ENCODE results near the gene LSAMP.

DNA sequence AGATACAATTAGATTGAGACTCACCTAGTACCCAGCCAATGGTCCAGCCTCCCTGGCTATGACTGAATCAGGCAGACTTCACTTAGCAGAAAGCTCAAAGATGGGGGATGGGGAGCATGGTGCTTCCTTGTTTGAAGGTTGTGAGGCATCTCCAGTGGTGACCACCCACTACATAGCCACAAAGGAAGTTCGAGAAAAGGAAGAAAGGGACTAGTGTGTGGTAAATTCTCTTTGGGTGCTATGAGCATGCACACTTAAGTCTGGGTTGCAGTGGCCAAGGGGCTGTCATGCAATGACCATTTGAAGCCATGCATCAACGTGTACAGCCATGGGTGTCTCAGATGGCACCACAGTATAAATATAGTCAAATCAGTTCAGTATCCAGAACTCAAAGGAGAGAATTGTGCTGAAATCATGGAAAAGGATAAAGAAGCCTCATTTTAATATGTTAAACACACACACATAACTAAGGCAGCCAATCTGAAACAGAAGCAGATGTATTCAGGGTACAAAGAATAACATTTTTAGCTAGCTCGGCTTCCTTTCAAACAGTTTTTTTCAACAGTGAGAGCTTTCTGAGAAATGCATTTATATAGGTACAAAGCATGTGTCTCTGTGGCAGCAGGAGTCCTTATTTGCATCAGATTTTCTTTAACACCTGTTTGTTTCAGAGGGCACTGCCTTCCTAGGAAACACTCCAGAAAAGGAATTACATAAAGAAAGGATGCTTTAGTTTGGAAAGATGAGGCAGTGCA is 546.5 kb downstream of the LSAMP start:
- TF ChIP-seq, protein P1, sequence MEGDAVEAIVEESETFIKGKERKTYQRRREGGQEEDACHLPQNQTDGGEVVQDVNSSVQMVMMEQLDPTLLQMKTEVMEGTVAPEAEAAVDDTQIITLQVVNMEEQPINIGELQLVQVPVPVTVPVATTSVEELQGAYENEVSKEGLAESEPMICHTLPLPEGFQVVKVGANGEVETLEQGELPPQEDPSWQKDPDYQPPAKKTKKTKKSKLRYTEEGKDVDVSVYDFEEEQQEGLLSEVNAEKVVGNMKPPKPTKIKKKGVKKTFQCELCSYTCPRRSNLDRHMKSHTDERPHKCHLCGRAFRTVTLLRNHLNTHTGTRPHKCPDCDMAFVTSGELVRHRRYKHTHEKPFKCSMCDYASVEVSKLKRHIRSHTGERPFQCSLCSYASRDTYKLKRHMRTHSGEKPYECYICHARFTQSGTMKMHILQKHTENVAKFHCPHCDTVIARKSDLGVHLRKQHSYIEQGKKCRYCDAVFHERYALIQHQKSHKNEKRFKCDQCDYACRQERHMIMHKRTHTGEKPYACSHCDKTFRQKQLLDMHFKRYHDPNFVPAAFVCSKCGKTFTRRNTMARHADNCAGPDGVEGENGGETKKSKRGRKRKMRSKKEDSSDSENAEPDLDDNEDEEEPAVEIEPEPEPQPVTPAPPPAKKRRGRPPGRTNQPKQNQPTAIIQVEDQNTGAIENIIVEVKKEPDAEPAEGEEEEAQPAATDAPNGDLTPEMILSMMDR (IDR thresholded peaks at IDR 0.05; ENCODE audit: control extremely low read depth in 1 of 3, insufficient read depth in 1 of 3, low read depth in 1 of 3, low read length in 3 of 3) = no peak
- TF ChIP-seq PHF8 (conservative IDR thresholded peaks at IDR 0.05; ENCODE audit: low read depth, low read length) = no peak
- no peak for TF ChIP-seq EP300 (IDR thresholded peaks at IDR 0.05; ENCODE audit: borderline replicate concordance in 1 of 2, low read depth in 2 of 2, low read length in 2 of 2)
- no peak for TF ChIP-seq RAD21 (IDR thresholded peaks at IDR 0.05 in 1 of 2, conservative IDR thresholded peaks at IDR 0.05 in 1 of 2; ENCODE audit: low read depth in 2 of 2, low read length in 2 of 2)
- TF ChIP-seq JUN (IDR thresholded peaks at IDR 0.05; ENCODE audit: low read depth, low read length) = no peak

Measured in H1 (cell line).